Right atrium auricular region (tissue), 2 donors: ENCODE measurements around the gene INPP5J. TPM values are rescaled to one million over a fixed set of nuclear protein-coding genes. Genes with fewer than 3 reads are reported as not detected.
A peak's percentile ranks its signal among the peaks of the same experiment; 100 is the strongest.
"Not testable (repeated sequence)": the region's sequence is repeated elsewhere in the genome, so short reads cannot be mapped to it uniquely, and the experiment has no call there.

Experiments used
- DNase-seq: peaks from one replicate; pipeline ENCODE4 v3.0.0-alpha.2; 2019; ENCODE audit warnings: low spot score
- H3K27ac ChIP-seq, 2 donors: fragments of 200-600 bp; sonication (generic); 1 replicate in 1 of 2; 2 replicates in 1 of 2; pipeline ENCODE4 v1.5.1; 2016 to 2019
- H3K27me3 ChIP-seq, 2 donors: fragments of 200-600 bp; sonication (generic); one replicate each; pipeline versions ENCODE4 v1.5.1 to v1.6.0; 2017 to 2019
- H3K36me3 ChIP-seq: fragments of 200-600 bp; sonication (generic); one replicate; pipeline ENCODE4 v1.5.1; 2016
- H3K4me1 ChIP-seq, 2 donors: fragments of 200-600 bp; sonication (generic); one replicate each; pipeline versions ENCODE4 v1.5.1 to v1.6.0; 2017 to 2019
- H3K4me3 ChIP-seq, 2 donors: fragments of 200-600 bp; sonication (generic); 1 replicate in 1 of 2; 2 replicates in 1 of 2; pipeline ENCODE4 v1.5.1; 2017 to 2019; ENCODE audit warnings: mild to moderate bottlenecking in 1 of 2, moderate library complexity in 1 of 2
- H3K9me3 ChIP-seq, 2 donors: fragments of 200-600 bp; sonication (generic); one replicate each; pipeline ENCODE4 v1.5.1; 2019
- total RNA-seq, 2 donors: library from RNA; depleted of rRNA; stranded (reverse); fragments of >200 nt; gene quantifications; one replicate each; pipeline ENCODE4 v1.1.0, GENCODE V29; 2016
- TF ChIP-seq, protein P1 (sequence below), 2 donors: fragments of 200-600 bp; sonication (generic); IDR thresholded peaks; one replicate each; pipeline ENCODE4 v1.5.1; 2019; ENCODE audit warnings: antibody characterized with exemption in 2 of 2

Gene INPP5J, protein sequence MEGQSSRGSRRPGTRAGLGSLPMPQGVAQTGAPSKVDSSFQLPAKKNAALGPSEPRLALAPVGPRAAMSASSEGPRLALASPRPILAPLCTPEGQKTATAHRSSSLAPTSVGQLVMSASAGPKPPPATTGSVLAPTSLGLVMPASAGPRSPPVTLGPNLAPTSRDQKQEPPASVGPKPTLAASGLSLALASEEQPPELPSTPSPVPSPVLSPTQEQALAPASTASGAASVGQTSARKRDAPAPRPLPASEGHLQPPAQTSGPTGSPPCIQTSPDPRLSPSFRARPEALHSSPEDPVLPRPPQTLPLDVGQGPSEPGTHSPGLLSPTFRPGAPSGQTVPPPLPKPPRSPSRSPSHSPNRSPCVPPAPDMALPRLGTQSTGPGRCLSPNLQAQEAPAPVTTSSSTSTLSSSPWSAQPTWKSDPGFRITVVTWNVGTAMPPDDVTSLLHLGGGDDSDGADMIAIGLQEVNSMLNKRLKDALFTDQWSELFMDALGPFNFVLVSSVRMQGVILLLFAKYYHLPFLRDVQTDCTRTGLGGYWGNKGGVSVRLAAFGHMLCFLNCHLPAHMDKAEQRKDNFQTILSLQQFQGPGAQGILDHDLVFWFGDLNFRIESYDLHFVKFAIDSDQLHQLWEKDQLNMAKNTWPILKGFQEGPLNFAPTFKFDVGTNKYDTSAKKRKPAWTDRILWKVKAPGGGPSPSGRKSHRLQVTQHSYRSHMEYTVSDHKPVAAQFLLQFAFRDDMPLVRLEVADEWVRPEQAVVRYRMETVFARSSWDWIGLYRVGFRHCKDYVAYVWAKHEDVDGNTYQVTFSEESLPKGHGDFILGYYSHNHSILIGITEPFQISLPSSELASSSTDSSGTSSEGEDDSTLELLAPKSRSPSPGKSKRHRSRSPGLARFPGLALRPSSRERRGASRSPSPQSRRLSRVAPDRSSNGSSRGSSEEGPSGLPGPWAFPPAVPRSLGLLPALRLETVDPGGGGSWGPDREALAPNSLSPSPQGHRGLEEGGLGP
- 10 to 100 TPM; 17.6 to 26.3 TPM for total RNA-seq

DNA sequence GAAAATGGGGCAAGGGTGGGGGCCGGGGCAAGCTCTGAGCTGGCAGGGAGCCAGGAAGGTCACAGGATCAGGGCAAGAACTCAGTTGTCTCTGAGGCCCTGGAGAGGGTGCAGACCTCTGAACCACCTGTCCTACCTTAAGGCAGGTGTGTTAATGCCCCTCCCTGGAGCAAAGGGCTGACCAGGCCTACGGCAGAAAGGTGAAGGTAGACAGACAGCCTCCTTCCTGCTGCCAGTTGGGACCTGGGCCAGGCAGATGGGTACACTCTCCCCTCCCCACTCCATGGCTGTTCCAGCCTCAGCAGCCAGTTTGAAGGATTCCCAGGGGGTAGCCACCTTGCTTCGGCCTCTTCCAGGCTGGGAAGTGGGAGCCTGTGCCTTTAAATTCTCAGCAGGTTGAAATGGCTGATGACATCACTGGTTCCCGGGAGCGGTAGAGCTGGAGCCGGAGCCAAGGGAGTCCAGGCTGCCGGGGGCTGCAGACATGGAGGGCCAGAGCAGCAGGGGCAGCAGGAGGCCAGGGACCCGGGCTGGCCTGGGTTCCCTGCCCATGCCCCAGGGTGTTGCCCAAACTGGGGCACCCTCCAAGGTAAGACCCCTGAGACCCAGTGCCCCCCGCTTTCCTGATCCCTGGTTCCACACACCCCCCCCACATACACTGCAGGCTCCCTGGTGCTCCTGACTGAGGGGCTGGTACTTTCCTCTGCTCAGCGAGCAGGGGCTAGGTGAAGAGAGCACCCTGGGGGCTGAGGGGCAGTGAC is at the start of gene INPP5J:
TSS of gene INPP5J (plus strand) at position 435 of the 760 bp plus-strand sequence. CDS start at position 484, 49 bp downstream.
- H3K27me3 ChIP-seq = no peaks in the 10 kb centered on the region
- H3K27ac ChIP-seq = peak within 1 kb of the TSS; percentile 83 to 95
- DNase-seq = peak; percentile 73
- H3K36me3 ChIP-seq = no peaks in the 10 kb centered on the region
- peaks cover 0 to 51% of the 10 kb centered on the region in 2 donors for H3K4me1 ChIP-seq
- H3K9me3 ChIP-seq = no peaks in the 10 kb centered on the region
- peak within 1 kb of the TSS; percentile 56 to 58 for H3K4me3 ChIP-seq
- TF ChIP-seq, protein P1, sequence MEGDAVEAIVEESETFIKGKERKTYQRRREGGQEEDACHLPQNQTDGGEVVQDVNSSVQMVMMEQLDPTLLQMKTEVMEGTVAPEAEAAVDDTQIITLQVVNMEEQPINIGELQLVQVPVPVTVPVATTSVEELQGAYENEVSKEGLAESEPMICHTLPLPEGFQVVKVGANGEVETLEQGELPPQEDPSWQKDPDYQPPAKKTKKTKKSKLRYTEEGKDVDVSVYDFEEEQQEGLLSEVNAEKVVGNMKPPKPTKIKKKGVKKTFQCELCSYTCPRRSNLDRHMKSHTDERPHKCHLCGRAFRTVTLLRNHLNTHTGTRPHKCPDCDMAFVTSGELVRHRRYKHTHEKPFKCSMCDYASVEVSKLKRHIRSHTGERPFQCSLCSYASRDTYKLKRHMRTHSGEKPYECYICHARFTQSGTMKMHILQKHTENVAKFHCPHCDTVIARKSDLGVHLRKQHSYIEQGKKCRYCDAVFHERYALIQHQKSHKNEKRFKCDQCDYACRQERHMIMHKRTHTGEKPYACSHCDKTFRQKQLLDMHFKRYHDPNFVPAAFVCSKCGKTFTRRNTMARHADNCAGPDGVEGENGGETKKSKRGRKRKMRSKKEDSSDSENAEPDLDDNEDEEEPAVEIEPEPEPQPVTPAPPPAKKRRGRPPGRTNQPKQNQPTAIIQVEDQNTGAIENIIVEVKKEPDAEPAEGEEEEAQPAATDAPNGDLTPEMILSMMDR (IDR thresholded peaks at IDR 0.05) = no peak

DNA sequence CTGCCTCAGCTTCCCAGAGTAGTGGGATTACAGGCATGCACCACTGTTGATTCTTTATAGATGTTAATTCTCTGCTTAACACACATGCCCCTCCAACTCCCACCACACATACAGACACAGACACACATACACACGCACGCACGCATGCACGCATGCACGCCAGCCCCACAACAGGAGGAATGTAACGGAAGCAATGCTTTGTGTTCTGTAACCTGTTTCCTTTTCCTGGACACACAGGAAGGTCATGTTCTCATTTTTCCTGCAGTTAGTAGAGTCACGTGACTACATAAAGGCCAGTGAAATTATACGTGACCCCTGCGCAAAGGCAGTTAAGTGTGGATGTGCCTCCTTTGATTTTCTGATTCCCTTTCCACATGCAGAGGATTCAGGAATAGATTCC is 49.6 kb upstream of the INPP5J start:
- H3K9me3 ChIP-seq, H3K4me3 ChIP-seq, H3K36me3 ChIP-seq, H3K27me3 ChIP-seq, DNase-seq, H3K4me1 ChIP-seq, H3K27ac ChIP-seq: not testable (repeated sequence)

DNA sequence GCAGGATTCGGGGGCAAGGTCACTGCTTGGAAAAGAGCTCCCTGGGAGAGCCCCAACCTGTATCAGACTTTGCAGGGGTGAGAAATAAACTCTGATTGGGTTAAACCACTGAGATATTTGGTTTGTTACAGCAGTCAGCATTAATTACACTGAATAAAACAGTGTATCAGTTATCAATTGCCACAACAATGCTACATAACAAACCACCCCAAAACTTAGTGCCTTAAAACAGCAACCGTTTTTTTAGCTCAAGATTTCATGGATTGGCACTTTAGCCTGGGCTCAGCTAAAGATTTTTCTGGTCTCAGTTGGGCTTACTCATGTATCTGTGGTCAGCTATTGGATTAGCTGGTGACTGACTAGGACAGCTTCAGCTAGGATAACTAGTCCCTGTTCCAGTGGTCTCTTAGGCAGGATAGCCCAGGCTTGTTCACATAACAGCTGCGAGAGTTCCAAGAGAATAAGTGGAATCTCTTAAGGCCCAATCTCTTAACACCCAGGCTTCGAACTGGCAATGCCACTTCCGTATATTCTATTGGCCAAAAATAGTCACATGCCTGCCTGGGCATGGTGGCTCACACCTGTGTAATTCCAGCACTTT is 49.1 kb upstream of the INPP5J start:
- H3K4me1 ChIP-seq, H3K9me3 ChIP-seq, DNase-seq, H3K36me3 ChIP-seq, H3K4me3 ChIP-seq, H3K27me3 ChIP-seq, H3K27ac ChIP-seq: not testable (repeated sequence)

DNA sequence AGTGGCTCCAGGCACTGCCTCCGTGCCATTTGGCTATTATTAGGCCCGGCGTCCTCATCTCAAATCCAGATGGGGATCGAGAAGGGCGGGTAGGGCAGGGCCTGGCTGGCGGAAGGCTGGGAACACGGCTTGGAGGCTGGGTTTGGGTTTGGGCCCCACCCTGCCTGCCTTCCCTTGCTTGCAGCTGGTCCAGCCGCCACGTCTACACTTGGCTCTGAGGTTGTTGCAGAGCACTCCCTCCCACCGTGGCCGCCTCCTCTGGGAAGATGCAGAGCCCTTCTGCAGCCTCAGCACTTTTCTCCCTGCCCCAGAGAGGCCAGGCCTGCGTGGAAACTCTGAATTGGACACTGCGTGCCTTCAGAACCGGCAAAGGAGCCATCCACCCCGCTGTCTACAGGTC is 46.8 kb upstream of the INPP5J start:
- H3K9me3 ChIP-seq = no peaks in the 10 kb centered on the region
- H3K27me3 ChIP-seq = no peaks in the 10 kb centered on the region
- DNase-seq = peak; percentile 90
- H3K4me1 ChIP-seq = peaks cover 0 to 10% of the 10 kb centered on the region in 2 donors
- H3K27ac ChIP-seq = peak overlapping the region; percentile 61 to 79
- no peaks in the 10 kb centered on the region for H3K36me3 ChIP-seq
- TF ChIP-seq, protein P1 (IDR thresholded peaks at IDR 0.05) = no peak
- H3K4me3 ChIP-seq = peak overlapping the region in 1 of 2 donors; percentile 2

DNA sequence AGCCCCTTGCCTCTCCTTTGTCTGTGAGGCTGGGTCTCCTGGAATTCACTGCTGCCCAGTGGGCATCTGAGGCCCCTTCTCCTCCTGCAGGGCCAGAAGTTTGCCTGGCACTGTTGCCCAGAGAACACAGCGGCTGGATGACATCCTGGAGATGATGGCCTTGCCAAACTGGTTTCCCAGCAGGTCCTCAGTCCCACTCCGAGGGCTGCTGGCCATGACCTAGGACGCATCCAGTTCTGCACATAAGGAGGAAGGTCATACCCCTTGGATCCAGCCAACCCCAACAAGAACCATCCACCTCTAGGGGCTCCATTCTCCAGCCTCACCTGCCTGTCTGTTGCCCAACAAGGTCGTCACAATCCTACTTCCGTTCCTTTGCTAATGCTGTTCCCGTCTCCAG is 45.1 kb upstream of the INPP5J start:
- DNase-seq = no peak
- TF ChIP-seq, protein P1 (IDR thresholded peaks at IDR 0.05) = no peak
- H3K4me1 ChIP-seq = peaks cover 0 to 24% of the 10 kb centered on the region in 2 donors
- no peaks in the 10 kb centered on the region for H3K36me3 ChIP-seq
- H3K9me3 ChIP-seq = no peaks in the 10 kb centered on the region
- H3K27me3 ChIP-seq = no peaks in the 10 kb centered on the region
- no peak overlapping the region for H3K4me3 ChIP-seq
- H3K27ac ChIP-seq = no peak overlapping the region

DNA sequence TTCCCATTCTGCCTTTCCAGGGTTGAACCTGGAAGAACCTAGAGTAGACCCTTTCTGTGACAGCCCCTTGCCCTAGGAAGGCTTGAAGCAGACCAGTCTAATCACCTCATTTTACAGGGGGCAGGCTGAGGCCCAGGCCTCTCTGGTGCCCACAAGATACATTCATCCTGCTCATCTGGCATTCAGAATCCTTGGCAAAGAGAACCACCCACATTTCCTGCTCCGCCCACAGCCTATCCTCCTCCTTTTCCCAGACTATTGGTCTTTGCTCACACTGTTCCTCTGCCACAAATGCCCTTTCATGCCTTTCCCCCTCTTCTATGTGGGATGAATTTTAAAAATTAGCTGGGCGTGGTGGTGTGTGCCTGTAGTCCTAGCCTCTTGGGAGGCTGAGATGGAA is 44.4 kb upstream of the INPP5J start:
- H3K9me3 ChIP-seq, H3K4me3 ChIP-seq, H3K36me3 ChIP-seq, H3K27me3 ChIP-seq, DNase-seq, H3K27ac ChIP-seq: not testable (repeated sequence)
- H3K4me1 ChIP-seq = peaks cover 0 to 31% of the 10 kb centered on the region in 2 donors
